ENCODE data around the gene SETBP1. TPM values are rescaled to one million over a fixed set of nuclear protein-coding genes. Genes with fewer than 3 reads are reported as not detected.

Gene SETBP1
- total and polyA plus RNA-seq, 9 of the 15 experiments (the other 6 are each of a cell fraction or from before 2014, with no cell fraction given), result under 0.01 to 0.13 (median 0.04) TPM

GRCh38 chr18:44869533-44869932, 188.8 kb downstream of the SETBP1 start (continued):
- TF ChIP-seq PCBP1 (IDR thresholded peaks at IDR 0.05; ENCODE audit: low read depth, low read length, poor library complexity, severe bottlenecking) (no peak), RNF219 (CRISPR knock-in tag; IDR thresholded peaks at IDR 0.05) (no peak), PURB (CRISPR knock-in tag; IDR thresholded peaks at IDR 0.05; ENCODE audit: low read depth) (no peak), ZC3H8 (IDR thresholded peaks at IDR 0.05) (no peak), TARDBP (IDR thresholded peaks at IDR 0.05) (no peak), ATF4 (CRISPR knock-in tag; IDR thresholded peaks at IDR 0.05) (no peak), GATA2 (CRISPR knock-in tag; IDR thresholded peaks at IDR 0.05) (no peak), SMAD4 (CRISPR knock-in tag; conservative IDR thresholded peaks at IDR 0.05) (peak; percentile 76), CBFB (CRISPR knock-in tag; IDR thresholded peaks at IDR 0.05) (no peak), E2F6 (IDR thresholded peaks at IDR 0.05; ENCODE audit: borderline replicate concordance in 1 of 2, extremely low read depth in 1 of 2, insufficient read depth in 1 of 2, insufficient read length in 1 of 2, low read depth in 1 of 2, low read length in 1 of 2, poor library complexity in 1 of 2, severe bottlenecking in 1 of 2) (no peak), RBM25 (IDR thresholded peaks at IDR 0.05; ENCODE audit: low read depth, low read length, severe bottlenecking) (no peak), CREM (IDR thresholded peaks at IDR 0.05; ENCODE audit: low read depth) (no peak), RBM22 (IDR thresholded peaks at IDR 0.05; ENCODE audit: low read depth, low read length, poor library complexity, severe bottlenecking) (no peak), GABPB2 (CRISPR knock-in tag; conservative IDR thresholded peaks at IDR 0.05) (no peak), POLR3A (IDR thresholded peaks at IDR 0.05; ENCODE audit: borderline replicate concordance, extremely low read depth, insufficient read depth, insufficient read length) (no peak), PATZ1 (CRISPR knock-in tag; IDR thresholded peaks at IDR 0.05; ENCODE audit: borderline replicate concordance) (no peak), ELF1 (tag; IDR thresholded peaks at IDR 0.05) (no peak), FOSL1 (tag; conservative IDR thresholded peaks at IDR 0.05) (no peak), ZBTB5 (IDR thresholded peaks at IDR 0.05) (no peak), DPF2 (IDR thresholded peaks at IDR 0.05) (no peak), ZBTB7A (IDR thresholded peaks at IDR 0.05; ENCODE audit: borderline replicate concordance, control insufficient read depth, low read depth, low read length) (no peak)
